Endodermal cell (in vitro differentiated cells): ENCODE data around the gene KIAA0040. TPM values are rescaled to one million over a fixed set of nuclear protein-coding genes. Genes with fewer than 3 reads are reported as not detected.

Experiments
- DNase-seq: peaks from one replicate; pipeline ENCODE4 v3.0.0-alpha.2; 2017
- H3K27ac ChIP-seq: 2 replicates; pipeline ENCODE4 v1.5.1; 2013; ENCODE audit warnings: mild to moderate bottlenecking, low read depth, low read length, moderate library complexity
- H3K27me3 ChIP-seq: 2 replicates; pipeline ENCODE4 v1.6.1; 2013; ENCODE audit warnings: mild to moderate bottlenecking, low read length, moderate library complexity; ENCODE audit not compliant: insufficient read depth, control insufficient read depth, poor library complexity, severe bottlenecking
- H3K36me3 ChIP-seq: 2 replicates; pipeline ENCODE4 v1.7.0; 2013; ENCODE audit warnings: mild to moderate bottlenecking, low read length, moderate library complexity; ENCODE audit not compliant: control insufficient read depth, insufficient read depth
- H3K4me1 ChIP-seq: one replicate; pipeline ENCODE4 v1.7.0; 2013; ENCODE audit warnings: low read length; ENCODE audit not compliant: control insufficient read depth, insufficient read depth
- H3K4me3 ChIP-seq: 2 replicates; pipeline ENCODE4 v1.5.1; 2013; ENCODE audit warnings: mild to moderate bottlenecking, low read length, moderate library complexity
- H3K9ac ChIP-seq: 2 replicates; pipeline ENCODE4 v1.6.1; 2013; ENCODE audit warnings: mild to moderate bottlenecking, low read length, moderate library complexity; ENCODE audit not compliant: poor library complexity, severe bottlenecking; ENCODE audit errors: extremely low read depth
- H3K9me3 ChIP-seq: 2 replicates; pipeline ENCODE4 v1.6.1; 2013; ENCODE audit warnings: mild to moderate bottlenecking, low read length, moderate library complexity; ENCODE audit not compliant: control insufficient read depth
- H3K27ac Mint-ChIP-seq: 2 replicates; pipeline ENCODE4 v1.8.0; 2020; ENCODE audit warnings: mixed read lengths
- H3K27me3 Mint-ChIP-seq: 2 replicates; pipeline ENCODE4 v1.8.0; 2021; ENCODE audit warnings: mild to moderate bottlenecking, mixed read lengths; ENCODE audit not compliant: insufficient read depth
- H3K36me3 Mint-ChIP-seq: 2 replicates; pipeline ENCODE4 v1.8.0; 2020; ENCODE audit warnings: low read depth, mixed read lengths
- H3K4me1 Mint-ChIP-seq: 2 replicates; pipeline ENCODE4 v1.8.0; 2020; ENCODE audit warnings: mixed read lengths
- H3K4me3 Mint-ChIP-seq: 2 replicates; pipeline ENCODE4 v1.8.0; 2020; ENCODE audit warnings: mild to moderate bottlenecking, moderate library complexity, mixed read lengths
- H3K9me3 Mint-ChIP-seq: 2 replicates; pipeline ENCODE4 v1.8.0; 2020; ENCODE audit warnings: mild to moderate bottlenecking, mixed read lengths
- CTCF ChIP-seq: fragments of 200-600 bp; sonication (generic); conservative IDR thresholded peaks from 2 replicates; pipeline ENCODE4 v1.5.0; 2021; ENCODE audit warnings: antibody characterized with exemption, mild to moderate bottlenecking
- WGBS, 2 experiments: methylation state at CpG; one replicate each; pipeline versions ENCODE4 v1.1.5 to v1.1.7; 2013; ENCODE audit warnings: missing lambda C conversion rate in 2 of 2, mixed read lengths in 1 of 2; ENCODE audit not compliant: insufficient coverage in 1 of 2, insufficient read length in 1 of 2; 5-methylcytosine and 5-hydroxymethylcytosine counted together
- total RNA-seq, 2 donors: library from RNA; stranded (reverse); fragmentation: NEBNext Ultra II Directional in 1 of 2; extraction: Animal tissue kit (Norgen Biotek cat#: 25700) in 1 of 2; gene quantifications; 2 replicates in 1 of 2; 3 replicates in 1 of 2; pipeline ENCODE4 v1.2.1, GENCODE V29; 2021

KIAA0040 gene
- total RNA-seq, 2 donors from 2014 or later = 9.2 to 12.9 TPM

DNA sequence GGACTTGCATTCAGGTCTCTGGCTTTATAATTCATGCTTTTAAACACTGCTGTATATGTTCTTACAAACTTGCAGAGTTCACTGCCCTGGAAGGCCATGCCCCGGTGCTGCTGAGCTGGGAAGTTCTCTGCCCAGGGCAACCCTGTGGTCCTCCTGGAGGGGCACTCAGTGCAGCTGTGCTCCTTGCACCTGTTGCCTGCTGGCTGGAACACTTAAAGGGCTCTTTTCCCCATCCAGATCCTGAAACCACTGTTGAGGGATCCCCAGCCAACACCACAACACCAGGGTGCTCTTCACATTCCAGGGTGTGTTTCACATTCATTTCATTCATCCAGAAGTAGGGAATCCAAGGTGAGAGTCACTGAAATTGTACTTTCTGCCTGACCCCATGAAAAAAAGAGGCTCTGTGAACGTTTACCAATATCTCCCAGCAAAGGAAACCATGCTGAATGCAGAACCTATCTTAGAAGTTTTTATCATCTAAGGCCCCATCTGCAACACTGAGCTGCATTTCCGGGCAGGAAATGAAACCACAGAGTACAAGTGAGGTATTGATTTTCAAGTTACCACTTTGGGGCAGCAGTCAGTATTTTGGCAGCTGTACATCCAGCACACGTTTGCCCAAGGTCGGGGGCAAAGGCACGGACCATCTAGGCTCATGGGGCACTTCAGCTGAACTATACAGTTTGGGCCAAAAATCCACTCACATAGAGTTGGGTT lies 16.4 kb upstream of the KIAA0040 start:
- no peak overlapping the region for H3K9ac ChIP-seq
- no peak overlapping the region for H3K4me3 Mint-ChIP-seq

GRCh38 chr1:175207971-175208370 lies 15.4 kb upstream of the KIAA0040 start:
- DNase-seq = no peak
- H3K4me1 ChIP-seq = no peaks in the 10 kb centered on the region
- H3K9ac ChIP-seq = no peak overlapping the region
- H3K36me3 ChIP-seq = no peaks in the 10 kb centered on the region
- Mint-ChIP-seq H3K36me3 (no peaks in the 10 kb centered on the region), H3K4me1 (no peaks in the 10 kb centered on the region), H3K27ac (no peak overlapping the region), H3K9me3 (peaks cover under 1% of the 10 kb centered on the region), H3K4me3 (no peak overlapping the region), H3K27me3 (no peaks in the 10 kb centered on the region)
- WGBS, 2 experiments = 86 to 100% methylated on average over 1 to 2 of the region's 2 CpGs
- H3K27me3 ChIP-seq = no peaks in the 10 kb centered on the region
- TF ChIP-seq CTCF = no peak
- H3K27ac ChIP-seq = no peak overlapping the region
- no peak overlapping the region for H3K4me3 ChIP-seq
- no peaks in the 10 kb centered on the region for H3K9me3 ChIP-seq

More for the DNA sequence above, 16.4 kb upstream of the KIAA0040 start:
- H3K36me3 Mint-ChIP-seq = no peaks in the 10 kb centered on the region
- Histone ChIP-seq H3K27me3 (no peaks in the 10 kb centered on the region), H3K4me1 (no peaks in the 10 kb centered on the region), H3K27ac (no peak overlapping the region), H3K36me3 (no peaks in the 10 kb centered on the region), H3K4me3 (no peak overlapping the region), H3K9me3 (peaks cover 7% of the 10 kb centered on the region)
- DNase-seq = no peak
- peaks cover 4% of the 10 kb centered on the region for H3K27me3 Mint-ChIP-seq
- TF ChIP-seq CTCF = no peak
- H3K27ac Mint-ChIP-seq = no peak overlapping the region
- 65 to 74% methylated on average over 4 to 6 of the region's 6 CpGs for WGBS, 2 experiments
- H3K9me3 Mint-ChIP-seq = peaks cover 6% of the 10 kb centered on the region
- no peaks in the 10 kb centered on the region for H3K4me1 Mint-ChIP-seq

DNA sequence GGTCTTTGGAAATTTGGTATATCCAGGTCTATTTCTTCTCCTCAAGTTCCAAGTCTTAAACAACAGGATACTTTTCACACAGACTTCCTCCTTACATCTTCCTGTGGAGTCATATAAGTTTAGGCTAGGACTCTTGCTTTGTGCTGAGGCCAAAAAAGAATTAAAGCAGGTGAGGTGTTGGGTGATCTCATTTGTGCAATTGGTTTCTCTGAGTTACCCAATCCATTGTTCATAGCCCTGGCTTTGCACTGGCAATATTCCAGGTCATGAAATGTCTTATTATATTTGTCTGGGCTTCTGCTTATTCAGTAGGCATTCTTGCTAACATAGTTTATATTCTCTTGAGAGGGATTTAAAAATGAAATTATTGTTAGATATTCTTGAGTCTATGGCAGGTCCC lies 14.1 kb upstream of the KIAA0040 start:
- Mint-ChIP-seq H3K9me3 (no peaks in the 10 kb centered on the region), H3K27me3 (no peaks in the 10 kb centered on the region), H3K4me3 (no peak overlapping the region), H3K36me3 (no peaks in the 10 kb centered on the region), H3K27ac (no peak overlapping the region), H3K4me1 (no peaks in the 10 kb centered on the region)
- Histone ChIP-seq H3K27ac (no peak overlapping the region), H3K9ac (no peak overlapping the region), H3K4me1 (no peaks in the 10 kb centered on the region), H3K4me3 (no peak overlapping the region), H3K36me3 (no peaks in the 10 kb centered on the region), H3K9me3 (no peaks in the 10 kb centered on the region), H3K27me3 (no peaks in the 10 kb centered on the region)
- TF ChIP-seq CTCF = no peak
- DNase-seq = no peak
